ENCODE results near the gene SIK2.

- no peak for TF ChIP-seq CTCF (IDR thresholded peaks at IDR 0.05; ENCODE audit: poor library complexity, severe bottlenecking)
- no peak for TF ChIP-seq REST (IDR thresholded peaks at IDR 0.05; ENCODE audit: borderline replicate concordance)
- TF ChIP-seq EZH2 (IDR thresholded peaks at IDR 0.05; ENCODE audit: borderline replicate concordance, insufficient read depth, low read length, poor library complexity, severe bottlenecking), result no peak
- no peak for TF ChIP-seq POLR2AphosphoS5 (IDR thresholded peaks at IDR 0.05)
- TF ChIP-seq EP300 (conservative IDR thresholded peaks at IDR 0.05; ENCODE audit: poor library complexity, severe bottlenecking), result no peak
- no peak for TF ChIP-seq RAD21 (conservative IDR thresholded peaks at IDR 0.05)
- no peak for TF ChIP-seq TAF1 (IDR thresholded peaks at IDR 0.05; ENCODE audit: low read depth)
Measured at GRCh38 chr11:111672949-111673348, 70.7 kb downstream of the SIK2 start.

Measured in neural cell (in vitro differentiated cells).